Lung (tissue), 12 donors: ENCODE measurements around the gene CEND1. TPM values are rescaled to one million over a fixed set of nuclear protein-coding genes. Genes with fewer than 3 reads are reported as not detected.
A peak's percentile ranks its signal among the peaks of the same experiment; 100 is the strongest.

ENCODE experiments used
- ATAC-seq: fragments of 200-7000 bp; cut with Tn5 transposase; one replicate; pipeline ENCODE4 v1.9.1; 2020; ENCODE audit warnings: moderate number of reproducible peaks; ENCODE audit not compliant: insufficient read depth, low FRiP score
- DNase-seq, 3 donors: peaks; one replicate each; pipeline ENCODE4 v3.0.0-alpha.2; 2013 to 2017
- H3K27ac ChIP-seq, 2 donors: one replicate each; pipeline ENCODE4 v1.5.1; 2013; ENCODE audit warnings: mild to moderate bottlenecking in 2 of 2, moderate library complexity in 2 of 2, control low read depth in 1 of 2, inconsistent platforms in 1 of 2, low read depth in 1 of 2, low read length in 1 of 2
- H3K27me3 ChIP-seq, 3 donors: one replicate each; pipeline ENCODE4 v1.5.1; 2013; ENCODE audit warnings: low read length in 2 of 3; ENCODE audit not compliant: control insufficient read depth in 3 of 3, insufficient read depth in 3 of 3
- H3K36me3 ChIP-seq, 4 donors: one replicate each; pipeline ENCODE4 v1.5.1; 2013; ENCODE audit warnings: low read length in 4 of 4, mild to moderate bottlenecking in 1 of 4, moderate library complexity in 1 of 4; ENCODE audit not compliant: control insufficient read depth in 4 of 4, insufficient read depth in 4 of 4
- H3K4me1 ChIP-seq, 5 donors: one replicate each; pipeline ENCODE4 v1.5.1; 2013; ENCODE audit warnings: low read length in 5 of 5, mild to moderate bottlenecking in 2 of 5, moderate library complexity in 1 of 5; ENCODE audit not compliant: control insufficient read depth in 5 of 5, insufficient read depth in 5 of 5
- H3K4me3 ChIP-seq: one replicate; pipeline ENCODE4 v1.5.1; 2013; ENCODE audit warnings: mild to moderate bottlenecking, control low read depth, moderate library complexity
- H3K9ac ChIP-seq, 2 donors: one replicate each; pipeline ENCODE4 v1.5.1; 2013; ENCODE audit warnings: low read length in 2 of 2, control low read depth in 1 of 2; ENCODE audit not compliant: insufficient read depth in 1 of 2
- H3K9me3 ChIP-seq, 4 donors: one replicate each; pipeline ENCODE4 v1.5.1; 2013; ENCODE audit warnings: low read length in 3 of 4, mild to moderate bottlenecking in 1 of 4, moderate library complexity in 1 of 4; ENCODE audit not compliant: control insufficient read depth in 4 of 4, insufficient read depth in 3 of 4
- WGBS, 2 donors: extraction: QIAGEN DNeasy Blood & Tissue Kit; methylation state at CpG; one replicate each; pipeline ENCODE4 v1.1.7; 2013; 5-methylcytosine and 5-hydroxymethylcytosine counted together
- polyA plus RNA-seq, 2 donors: library from polyadenylated mRNA; stranded (reverse); fragments of 200-250 nt; gene quantifications; one replicate each; pipeline ENCODE4 v1.2.1, GENCODE V29; 2013
- total RNA-seq, 2 donors: library from RNA; depleted of rRNA in 1 of 2; stranded (reverse); fragments of >200 nt in 1 of 2; gene quantifications; one replicate each; pipeline ENCODE4 v1.2.1, GENCODE V29; 2014 to 2021
- TF ChIP-seq, protein P1 (sequence below): IDR thresholded peaks from 2 replicates; pipeline ENCODE4 v1.5.1; 2012; ENCODE audit warnings: mild to moderate bottlenecking; ENCODE audit errors: control extremely low read depth, extremely low read depth
- donor health status: control.
- donor health status: control.
- donor health status: Bipolar disorder and iron deficiency.
- donor health status: healthy.
- donor health status: DM: yes; HTN: yes; CAD: no.

The CEND1 gene
- total and polyA plus RNA-seq, 4 donors: 0.10 to 0.18 (median 0.14) TPM; not detected in 1

DNA sequence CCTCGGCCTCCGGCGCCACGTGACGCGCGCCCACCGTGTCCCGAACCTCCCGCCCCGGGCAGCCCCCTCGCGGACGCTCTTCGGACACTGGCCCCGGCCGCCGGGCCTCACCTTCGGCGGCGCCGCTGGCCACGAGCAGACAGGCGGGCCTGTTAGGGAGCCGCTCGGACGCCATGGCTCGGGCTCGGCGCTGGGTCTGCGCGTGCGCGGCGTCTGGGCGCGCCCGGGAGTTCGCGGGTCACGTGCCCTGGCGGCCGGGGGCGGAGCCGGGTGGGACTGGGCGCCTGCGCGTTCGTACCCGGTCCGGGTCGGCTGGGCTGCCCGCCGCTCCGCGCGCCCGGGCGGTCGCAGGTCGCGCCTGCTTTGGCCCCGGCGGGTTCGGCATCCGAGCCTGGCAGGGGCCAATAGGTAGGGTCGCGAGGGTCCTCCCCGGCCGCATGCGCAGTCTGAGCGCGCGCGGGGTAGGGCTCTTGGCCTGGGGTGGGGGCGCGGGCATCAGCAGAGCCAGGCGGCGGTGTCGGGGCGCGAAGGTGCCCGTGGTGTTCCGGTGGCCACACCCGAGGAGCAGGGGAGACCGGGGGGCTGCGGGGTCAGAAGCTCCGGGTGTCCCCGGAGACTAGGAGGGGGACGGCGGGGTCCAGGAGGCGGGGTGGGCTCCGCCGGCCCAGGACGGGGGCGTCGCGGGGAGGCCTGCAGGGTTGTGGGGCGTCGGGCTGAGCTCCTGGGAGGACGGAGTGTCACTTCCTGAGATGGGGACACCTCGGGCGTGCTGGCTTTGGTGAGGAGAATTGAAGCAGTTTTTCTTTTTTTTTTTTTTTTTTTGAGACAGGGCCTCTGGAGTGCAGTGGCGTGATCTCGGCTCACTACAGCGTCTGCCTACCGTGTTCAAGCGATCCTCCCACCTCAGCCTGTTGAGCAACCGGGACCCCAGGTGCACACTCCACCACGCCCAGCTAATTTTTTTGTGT is 12.3 kb downstream of the CEND1 start, which contains the start of gene GATD1:
Gene GATD1, minus strand, starts transcription at position 200 of the 968 bp plus-strand sequence. Its CDS starts 25 bp downstream, at position 175.
- 1% methylated on average over 95 to 110 of the region's 110 CpGs for WGBS, 2 donors
- Histone ChIP-seq H3K9me3 (no peaks in the 10 kb centered on the region), H3K4me1 (peaks cover 0 to 19% (median 3%) of the 10 kb centered on the region in 5 donors), H3K27me3 (no peaks in the 10 kb centered on the region), H3K27ac (peak within 1 kb of the TSS; percentile 76 to 79), H3K36me3 (peaks cover 0 to 12% (median 4%) of the 10 kb centered on the region in 4 donors), H3K9ac (peak within 1 kb of the TSS in 1 of 2 donors; percentile 23), H3K4me3 (peak within 1 kb of the TSS; percentile 83)
- TF ChIP-seq, protein P1, sequence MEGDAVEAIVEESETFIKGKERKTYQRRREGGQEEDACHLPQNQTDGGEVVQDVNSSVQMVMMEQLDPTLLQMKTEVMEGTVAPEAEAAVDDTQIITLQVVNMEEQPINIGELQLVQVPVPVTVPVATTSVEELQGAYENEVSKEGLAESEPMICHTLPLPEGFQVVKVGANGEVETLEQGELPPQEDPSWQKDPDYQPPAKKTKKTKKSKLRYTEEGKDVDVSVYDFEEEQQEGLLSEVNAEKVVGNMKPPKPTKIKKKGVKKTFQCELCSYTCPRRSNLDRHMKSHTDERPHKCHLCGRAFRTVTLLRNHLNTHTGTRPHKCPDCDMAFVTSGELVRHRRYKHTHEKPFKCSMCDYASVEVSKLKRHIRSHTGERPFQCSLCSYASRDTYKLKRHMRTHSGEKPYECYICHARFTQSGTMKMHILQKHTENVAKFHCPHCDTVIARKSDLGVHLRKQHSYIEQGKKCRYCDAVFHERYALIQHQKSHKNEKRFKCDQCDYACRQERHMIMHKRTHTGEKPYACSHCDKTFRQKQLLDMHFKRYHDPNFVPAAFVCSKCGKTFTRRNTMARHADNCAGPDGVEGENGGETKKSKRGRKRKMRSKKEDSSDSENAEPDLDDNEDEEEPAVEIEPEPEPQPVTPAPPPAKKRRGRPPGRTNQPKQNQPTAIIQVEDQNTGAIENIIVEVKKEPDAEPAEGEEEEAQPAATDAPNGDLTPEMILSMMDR: no peak
- ATAC-seq (peak; percentile 92), DNase-seq (peak; percentile 91 to 93 (median 93))

DNA sequence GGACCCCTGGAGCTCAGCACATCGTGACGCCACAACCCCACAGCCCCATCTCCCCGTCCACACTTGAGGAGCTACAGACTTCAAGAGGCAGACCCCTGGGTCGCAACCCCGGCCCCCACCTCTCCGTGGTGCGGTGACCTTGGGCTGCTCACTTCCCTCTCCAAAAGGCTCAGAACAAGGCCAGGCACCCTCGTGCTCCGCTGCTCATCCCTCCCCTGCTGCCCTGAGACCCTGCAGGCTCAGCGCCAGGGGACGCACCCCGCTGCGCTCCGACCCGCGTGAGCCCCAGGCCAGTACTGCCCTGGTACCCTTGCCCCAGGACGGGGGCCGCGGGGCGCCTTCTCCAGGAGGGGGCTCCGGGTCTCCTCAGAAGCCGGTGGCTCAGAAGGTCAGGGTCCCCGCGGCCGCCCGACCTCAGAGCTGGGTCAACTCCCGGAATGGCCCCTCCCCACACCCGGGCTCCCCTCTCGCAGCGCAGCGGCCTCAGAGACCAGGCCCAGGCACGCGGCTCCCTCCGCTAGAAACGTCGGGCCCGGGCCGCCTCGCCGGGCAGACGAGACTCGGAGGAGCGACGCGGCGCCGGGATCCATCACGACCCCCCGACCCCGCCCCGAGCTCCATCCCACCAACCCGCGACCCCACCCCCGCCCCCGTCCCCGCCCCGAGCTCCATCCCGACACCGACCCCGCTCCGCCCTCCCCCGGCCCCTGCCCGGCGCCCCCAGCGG is 13.2 kb downstream of the CEND1 start:
- WGBS, 2 donors: 1% methylated on average over 48 to 63 of the region's 65 CpGs
- DNase-seq (peak in 1 of 3 donors; percentile 51), ATAC-seq (peak; percentile 8)
- H3K27ac ChIP-seq: peak overlapping the region; percentile 67 to 79
- peak overlapping the region in 1 of 2 donors; percentile 23 for H3K9ac ChIP-seq
- TF ChIP-seq, protein P1: no peak
- H3K36me3 ChIP-seq: peaks cover 0 to 19% (median 4%) of the 10 kb centered on the region in 4 donors
- H3K4me1 ChIP-seq: peaks cover 0 to 19% (median 3%) of the 10 kb centered on the region in 5 donors
- H3K27me3 ChIP-seq: no peaks in the 10 kb centered on the region
- H3K9me3 ChIP-seq: no peaks in the 10 kb centered on the region
- peak overlapping the region; percentile 83 for H3K4me3 ChIP-seq

DNA sequence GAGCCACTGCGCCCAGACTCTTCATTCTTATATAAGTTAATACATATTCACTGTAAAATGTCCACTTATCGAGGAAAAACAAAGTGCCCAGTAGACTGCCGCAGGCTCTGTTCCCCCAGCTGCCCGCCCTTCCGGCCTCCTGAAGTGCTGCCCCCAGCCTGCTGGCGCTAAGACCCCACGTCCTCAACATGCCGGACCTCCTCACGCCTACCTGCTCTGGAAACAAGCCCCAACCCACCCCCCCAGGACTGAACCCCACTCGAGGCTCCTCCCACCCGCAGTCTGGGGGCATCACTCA is 13.7 kb downstream of the CEND1 start:
- ATAC-seq (no peak), DNase-seq (no peak)
- H3K9me3 ChIP-seq: no peaks in the 10 kb centered on the region
- peaks cover 0 to 19% (median 3%) of the 10 kb centered on the region in 5 donors for H3K4me1 ChIP-seq
- H3K27ac ChIP-seq: no peak overlapping the region
- TF ChIP-seq, protein P1: no peak
- 32 to 47% methylated on average over 11 of the region's 11 CpGs for WGBS, 2 donors
- H3K27me3 ChIP-seq: no peaks in the 10 kb centered on the region
- peak overlapping the region in 1 of 2 donors; percentile 23 for H3K9ac ChIP-seq
- H3K36me3 ChIP-seq: peaks cover 0 to 25% (median 4%) of the 10 kb centered on the region in 4 donors
- H3K4me3 ChIP-seq: peak overlapping the region; percentile 71
